ENCODE data around the gene NMNAT3.

DNA sequence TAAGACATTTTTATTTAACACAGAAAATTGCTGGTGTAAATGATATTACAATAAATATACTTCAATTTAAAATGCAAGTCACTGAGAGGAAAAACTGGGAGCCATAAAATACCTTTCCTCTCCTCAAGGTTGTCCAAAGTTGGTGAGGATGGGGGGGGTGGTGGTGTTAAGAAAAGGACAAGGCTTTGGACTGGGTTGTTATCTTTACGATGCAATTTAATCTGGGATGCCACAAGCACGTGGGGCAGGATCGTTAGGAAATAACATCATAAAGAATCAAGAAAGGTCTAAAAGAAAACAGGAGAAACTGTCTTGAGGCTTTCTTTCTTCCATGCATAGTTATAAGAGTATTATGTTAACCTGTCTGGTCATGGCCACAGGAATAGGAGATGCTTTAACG is 66.9 kb downstream of the NMNAT3 start:
- TF ChIP-seq, protein P1, sequence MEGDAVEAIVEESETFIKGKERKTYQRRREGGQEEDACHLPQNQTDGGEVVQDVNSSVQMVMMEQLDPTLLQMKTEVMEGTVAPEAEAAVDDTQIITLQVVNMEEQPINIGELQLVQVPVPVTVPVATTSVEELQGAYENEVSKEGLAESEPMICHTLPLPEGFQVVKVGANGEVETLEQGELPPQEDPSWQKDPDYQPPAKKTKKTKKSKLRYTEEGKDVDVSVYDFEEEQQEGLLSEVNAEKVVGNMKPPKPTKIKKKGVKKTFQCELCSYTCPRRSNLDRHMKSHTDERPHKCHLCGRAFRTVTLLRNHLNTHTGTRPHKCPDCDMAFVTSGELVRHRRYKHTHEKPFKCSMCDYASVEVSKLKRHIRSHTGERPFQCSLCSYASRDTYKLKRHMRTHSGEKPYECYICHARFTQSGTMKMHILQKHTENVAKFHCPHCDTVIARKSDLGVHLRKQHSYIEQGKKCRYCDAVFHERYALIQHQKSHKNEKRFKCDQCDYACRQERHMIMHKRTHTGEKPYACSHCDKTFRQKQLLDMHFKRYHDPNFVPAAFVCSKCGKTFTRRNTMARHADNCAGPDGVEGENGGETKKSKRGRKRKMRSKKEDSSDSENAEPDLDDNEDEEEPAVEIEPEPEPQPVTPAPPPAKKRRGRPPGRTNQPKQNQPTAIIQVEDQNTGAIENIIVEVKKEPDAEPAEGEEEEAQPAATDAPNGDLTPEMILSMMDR (IDR thresholded peaks at IDR 0.05): no peak
- TF ChIP-seq POLR2AphosphoS5 (IDR thresholded peaks at IDR 0.05) (no peak), POLR2A (IDR thresholded peaks at IDR 0.05) (no peak), EP300 (IDR thresholded peaks at IDR 0.05) (no peak)

Data from stomach (tissue), 4 donors.